Measurements from ENCODE around the gene PLCL1.

- TF ChIP-seq, protein P1, sequence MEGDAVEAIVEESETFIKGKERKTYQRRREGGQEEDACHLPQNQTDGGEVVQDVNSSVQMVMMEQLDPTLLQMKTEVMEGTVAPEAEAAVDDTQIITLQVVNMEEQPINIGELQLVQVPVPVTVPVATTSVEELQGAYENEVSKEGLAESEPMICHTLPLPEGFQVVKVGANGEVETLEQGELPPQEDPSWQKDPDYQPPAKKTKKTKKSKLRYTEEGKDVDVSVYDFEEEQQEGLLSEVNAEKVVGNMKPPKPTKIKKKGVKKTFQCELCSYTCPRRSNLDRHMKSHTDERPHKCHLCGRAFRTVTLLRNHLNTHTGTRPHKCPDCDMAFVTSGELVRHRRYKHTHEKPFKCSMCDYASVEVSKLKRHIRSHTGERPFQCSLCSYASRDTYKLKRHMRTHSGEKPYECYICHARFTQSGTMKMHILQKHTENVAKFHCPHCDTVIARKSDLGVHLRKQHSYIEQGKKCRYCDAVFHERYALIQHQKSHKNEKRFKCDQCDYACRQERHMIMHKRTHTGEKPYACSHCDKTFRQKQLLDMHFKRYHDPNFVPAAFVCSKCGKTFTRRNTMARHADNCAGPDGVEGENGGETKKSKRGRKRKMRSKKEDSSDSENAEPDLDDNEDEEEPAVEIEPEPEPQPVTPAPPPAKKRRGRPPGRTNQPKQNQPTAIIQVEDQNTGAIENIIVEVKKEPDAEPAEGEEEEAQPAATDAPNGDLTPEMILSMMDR (IDR thresholded peaks at IDR 0.05) = no peak
- TF ChIP-seq JUND (IDR thresholded peaks at IDR 0.05) (no peak), GABPA (IDR thresholded peaks at IDR 0.05; ENCODE audit: low read depth) (no peak), EP300 (IDR thresholded peaks at IDR 0.05; ENCODE audit: borderline replicate concordance in 1 of 2, low read depth in 1 of 2, low read length in 1 of 2) (no peak), ZBTB33 (IDR thresholded peaks at IDR 0.05; ENCODE audit: borderline replicate concordance, low read depth) (no peak), RCOR1 (IDR thresholded peaks at IDR 0.05; ENCODE audit: low read length) (no peak), RAD21 (IDR thresholded peaks at IDR 0.05; ENCODE audit: low read length) (no peak), TAF1 (IDR thresholded peaks at IDR 0.05; ENCODE audit: borderline replicate concordance, low read depth, low read length) (no peak), NFIC (IDR thresholded peaks at IDR 0.05; ENCODE audit: borderline replicate concordance) (no peak)
- TF ChIP-seq, protein P2, sequence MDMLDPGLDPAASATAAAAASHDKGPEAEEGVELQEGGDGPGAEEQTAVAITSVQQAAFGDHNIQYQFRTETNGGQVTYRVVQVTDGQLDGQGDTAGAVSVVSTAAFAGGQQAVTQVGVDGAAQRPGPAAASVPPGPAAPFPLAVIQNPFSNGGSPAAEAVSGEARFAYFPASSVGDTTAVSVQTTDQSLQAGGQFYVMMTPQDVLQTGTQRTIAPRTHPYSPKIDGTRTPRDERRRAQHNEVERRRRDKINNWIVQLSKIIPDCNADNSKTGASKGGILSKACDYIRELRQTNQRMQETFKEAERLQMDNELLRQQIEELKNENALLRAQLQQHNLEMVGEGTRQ (IDR thresholded peaks at IDR 0.05; ENCODE audit: borderline replicate concordance, low read depth, low read length) = no peak
Measured at GRCh38 chr2:197934261-197934933, 130.0 kb downstream of the PLCL1 start.

Measured in SK-N-SH (cell line).